Measurements from ENCODE around the gene CRACDL. TPM values are rescaled to one million over a fixed set of nuclear protein-coding genes. Genes with fewer than 3 reads are reported as not detected.

Gene CRACDL
- total and polyA plus RNA-seq, 2 donors (not counting 3 experiments of a cell fraction or from before 2014, with no cell fraction given), result 0.92 to 6.3 TPM

- POLR2A ChIA-PET, result no interaction called here
These were observed 9.4 kb downstream of the CRACDL start for GRCh38 chr2:98926601-98927000.

GRCh38 chr2:98924910-98925309 is 11.1 kb downstream of the CRACDL start:
- Histone ChIP-seq H3K9me1 (replicated peaks; ENCODE audit: control insufficient read depth, extremely low read depth, insufficient read depth, low read length) (no peaks in the 10 kb centered on the region), H3K79me2 (ENCODE audit: control insufficient read depth, insufficient read depth, low read length) (no peaks in the 10 kb centered on the region), H3K4me2 (ENCODE audit: insufficient read depth, low read length) (no peak overlapping the region), H3K4me3 (replicated peaks in 1 of 3; ENCODE audit: insufficient read depth in 1 of 3, low read depth in 1 of 3, low read length in 3 of 3) (no peak overlapping the region), H3K4me1 (ENCODE audit: control insufficient read depth, extremely low read depth, insufficient read depth, low read length) (no peaks in the 10 kb centered on the region), H3K9ac (replicated peaks; ENCODE audit: extremely low read depth, insufficient read depth, low read length) (no peak overlapping the region), H4K20me1 (replicated peaks; ENCODE audit: control insufficient read depth, extremely low read depth, insufficient read depth, low read length) (no peaks in the 10 kb centered on the region), H3K27ac (ENCODE audit: insufficient read depth, low read depth, low read length) (no peak overlapping the region), H3K9me3 (replicated peaks; ENCODE audit: control insufficient read depth, insufficient read depth, low read length) (no peaks in the 10 kb centered on the region), H3K36me3 (ENCODE audit: control insufficient read depth in 2 of 2, extremely low read depth in 1 of 2, insufficient read depth in 2 of 2, low read length in 2 of 2) (no peaks in the 10 kb centered on the region), H3K27me3 (ENCODE audit: control insufficient read depth in 2 of 2, insufficient read depth in 2 of 2, low read length in 2 of 2) (no peaks in the 10 kb centered on the region), H2AFZ (ENCODE audit: low read depth, low read length) (no peak overlapping the region)
- ChIA-PET CTCF (no interaction called here), POLR2A (no interaction called here)
- DNase-seq (ENCODE audit: low read depth, low spot score) (no peak), FAIRE-seq (no peak)
- dilution Hi-C loops (cut with MboI; ENCODE audit: extremely low pct_ligation_motif_present, low sequenced_read_pairs) (no loop called here), intact Hi-C loops (cut with micrococcal nuclease) (loop anchor here (5.0 kb wide), 1 partner anchor 88 kb away; no protein-coding TSS in a partner anchor)
- TF ChIP-seq EZH2 (IDR thresholded peaks at IDR 0.05; ENCODE audit: borderline replicate concordance, low read depth, low read length, severe bottlenecking) (no peak), POLR2AphosphoS5 (IDR thresholded peaks at IDR 0.05; ENCODE audit: insufficient read depth, low read depth, low read length) (no peak), POLR2A (IDR thresholded peaks at IDR 0.05; ENCODE audit: low read depth, low read length) (no peak), CTCF (IDR thresholded peaks at IDR 0.05; ENCODE audit: extremely low read depth in 1 of 2, insufficient read depth in 1 of 2, low read depth in 1 of 2, low read length in 2 of 2) (no peak), GATA2 (IDR thresholded peaks at IDR 0.05; ENCODE audit: insufficient read depth, insufficient read length, low read depth, low read length) (no peak), JUN (IDR thresholded peaks at IDR 0.05; ENCODE audit: borderline replicate concordance, insufficient read depth, insufficient read length, low read depth) (no peak)
- TF ChIP-seq, protein P1, sequence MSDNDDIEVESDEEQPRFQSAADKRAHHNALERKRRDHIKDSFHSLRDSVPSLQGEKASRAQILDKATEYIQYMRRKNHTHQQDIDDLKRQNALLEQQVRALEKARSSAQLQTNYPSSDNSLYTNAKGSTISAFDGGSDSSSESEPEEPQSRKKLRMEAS (IDR thresholded peaks at IDR 0.05; ENCODE audit: insufficient read depth, insufficient read length), result no peak
- BruUV-seq (replicated peaks), result no TSS peak

More at GRCh38 chr2:98926601-98927000, 9.4 kb downstream of the CRACDL start:
- dilution Hi-C loops (cut with MboI; ENCODE audit: extremely low pct_ligation_motif_present, low sequenced_read_pairs) (no loop called here), intact Hi-C loops (cut with micrococcal nuclease) (no loop called here)
- no peak for TF ChIP-seq POLR2A (IDR thresholded peaks at IDR 0.05; ENCODE audit: low read depth, low read length)
- TF ChIP-seq MYC (IDR thresholded peaks at IDR 0.05; ENCODE audit: low read depth, low read length), result no peak
- TF ChIP-seq EZH2 (IDR thresholded peaks at IDR 0.05; ENCODE audit: borderline replicate concordance, low read depth, low read length, severe bottlenecking), result no peak
- FAIRE-seq (no peak), DNase-seq (ENCODE audit: low read depth, low spot score) (no peak)
- Histone ChIP-seq H3K36me3 (ENCODE audit: control insufficient read depth in 2 of 2, extremely low read depth in 1 of 2, insufficient read depth in 2 of 2, low read length in 2 of 2) (no peaks in the 10 kb centered on the region), H4K20me1 (replicated peaks; ENCODE audit: control insufficient read depth, extremely low read depth, insufficient read depth, low read length) (no peaks in the 10 kb centered on the region), H3K4me1 (ENCODE audit: control insufficient read depth, extremely low read depth, insufficient read depth, low read length) (no peaks in the 10 kb centered on the region), H3K4me2 (ENCODE audit: insufficient read depth, low read length) (no peak overlapping the region), H3K79me2 (ENCODE audit: control insufficient read depth, insufficient read depth, low read length) (no peaks in the 10 kb centered on the region), H3K9ac (replicated peaks; ENCODE audit: extremely low read depth, insufficient read depth, low read length) (no peak overlapping the region), H3K27ac (ENCODE audit: insufficient read depth, low read depth, low read length) (no peak overlapping the region), H2AFZ (ENCODE audit: low read depth, low read length) (no peak overlapping the region), H3K4me3 (replicated peaks in 1 of 3; ENCODE audit: insufficient read depth in 1 of 3, low read depth in 1 of 3, low read length in 3 of 3) (no peak overlapping the region), H3K9me3 (replicated peaks; ENCODE audit: control insufficient read depth, insufficient read depth, low read length) (no peaks in the 10 kb centered on the region), H3K27me3 (ENCODE audit: control insufficient read depth in 2 of 2, insufficient read depth in 2 of 2, low read length in 2 of 2) (no peaks in the 10 kb centered on the region), H3K9me1 (replicated peaks; ENCODE audit: control insufficient read depth, extremely low read depth, insufficient read depth, low read length) (no peaks in the 10 kb centered on the region)
- CTCF ChIA-PET, result interaction anchor here (1.1 kb wide), 1 partner anchor 22 kb away, joined by 3 read pairs; no protein-coding TSS in a partner anchor
- no TSS peak for BruUV-seq (replicated peaks)
